Fibroblast of villous mesenchyme (primary cell): ENCODE measurements around the gene FBXO21. TPM values are rescaled to one million over a fixed set of nuclear protein-coding genes. Genes with fewer than 3 reads are reported as not detected.

Experiments
- DNase-seq: peaks from one replicate; pipeline ENCODE4 v3.0.0-alpha.2; 2010; ENCODE audit warnings: low read depth
- H3K4me3 ChIP-seq: 2 replicates; pipeline ENCODE4 v1.5.1; 2011; ENCODE audit warnings: low read depth, mild to moderate bottlenecking, low read length
- CTCF ChIP-seq: IDR thresholded peaks from 2 replicates; pipeline ENCODE4 v1.5.1; 2012; ENCODE audit warnings: low read depth, mild to moderate bottlenecking, low read length; ENCODE audit not compliant: insufficient read depth
- total RNA-seq: library from RNA; depleted of rRNA; stranded (reverse); fragments of >200 nt; gene quantifications from 2 replicates; pipeline ENCODE4 v1.2.3, GENCODE V29; 2012

FBXO21 gene
- total RNA-seq, 1 donor = 48.4 TPM

- TF ChIP-seq CTCF = no peak
- H3K4me3 ChIP-seq = no peak overlapping the region
- no peak for DNase-seq
These were observed 32.2 kb downstream of the FBXO21 start for GRCh38 chr12:117158096-117158495.

- H3K4me3 ChIP-seq = no peak overlapping the region
- DNase-seq = peak; percentile 41
- TF ChIP-seq CTCF = peak; percentile 72
These were observed 34.8 kb downstream of the FBXO21 start for GRCh38 chr12:117155278-117156060.

GRCh38 chr12:117152793-117153775 is 37.2 kb downstream of the FBXO21 start:
- DNase-seq = no peak
- no peak for TF ChIP-seq CTCF
- no peak overlapping the region for H3K4me3 ChIP-seq

GRCh38 chr12:117151403-117152031 is 38.8 kb downstream of the FBXO21 start:
- no peak for TF ChIP-seq CTCF
- H3K4me3 ChIP-seq = no peak overlapping the region
- no peak for DNase-seq

- DNase-seq = no peak
- H3K4me3 ChIP-seq = no peak overlapping the region
- no peak for TF ChIP-seq CTCF
These were observed 40.8 kb downstream of the FBXO21 start for GRCh38 chr12:117149431-117149830.

GRCh38 chr12:117148642-117149041 is 41.6 kb downstream of the FBXO21 start:
- H3K4me3 ChIP-seq = no peak overlapping the region
- no peak for TF ChIP-seq CTCF
- no peak for DNase-seq
